ENCODE measurements around the gene SPDYE17. TPM values are rescaled to one million over a fixed set of nuclear protein-coding genes. Genes with fewer than 3 reads are reported as not detected.
"Not testable (repeated sequence)": the region's sequence is repeated elsewhere in the genome, so short reads cannot be mapped to it uniquely, and the experiment has no call there.

Gene SPDYE17
- total RNA-seq = not detected
- polyA plus RNA-seq (ENCODE audit: insufficient read depth in 1 of 8, insufficient read length in 8 of 8, low replicate concordance in 1 of 8) = not detected
- long read RNA-seq, donor 1 = 0 reads
- long read RNA-seq, donor 2 = 0 reads
- long read RNA-seq, donor 3 = 0 reads
- long read RNA-seq, donor 4 = 0 reads
- long read RNA-seq, donor 5 = 0 reads
- long read RNA-seq, donor 6 = 0 reads
- long read RNA-seq, donor 7 = 0 reads
- long read RNA-seq, donor 8 = 0 reads
- long read RNA-seq, donor 9 = 0 reads
- long read RNA-seq, donor 10 = 0 reads
- long read RNA-seq, donor 11 = 0 reads

GRCh38 chr7:77032261-77032660 lies at the start of gene SPDYE17:
Gene SPDYE17 (minus strand): TSS chr7:77032361. CDS start chr7:77030570, 1,791 bp downstream.
- DNase-seq; H3K27ac ChIP-seq (ENCODE audit: low read length); H3K4me1 ChIP-seq (ENCODE audit: control insufficient read depth, insufficient read depth, low read length); H3K27me3 ChIP-seq (ENCODE audit: control insufficient read depth, insufficient read depth, low read length); H3K36me3 ChIP-seq (ENCODE audit: control insufficient read depth, insufficient read depth, low read length); H3K9me3 ChIP-seq (replicated peaks; ENCODE audit: control insufficient read depth, low read depth, low read length); H3K4me3 ChIP-seq (ENCODE audit: low read length): not testable (repeated sequence)
- no CpG with 5 or more reads among the region's 8 CpGs for WGBS (ENCODE audit: insufficient coverage)

- H3K4me3 ChIP-seq (ENCODE audit: low read length); H3K36me3 ChIP-seq (ENCODE audit: control insufficient read depth, insufficient read depth, low read length); H3K9me3 ChIP-seq (replicated peaks; ENCODE audit: control insufficient read depth, low read depth, low read length); H3K27me3 ChIP-seq (ENCODE audit: control insufficient read depth, insufficient read depth, low read length); H3K27ac ChIP-seq (ENCODE audit: low read length); H3K4me1 ChIP-seq (ENCODE audit: control insufficient read depth, insufficient read depth, low read length); DNase-seq: not testable (repeated sequence)
- no CpG with 5 or more reads among the region's 2 CpGs for WGBS (ENCODE audit: insufficient coverage)
These were observed 48.1 kb upstream of the SPDYE17 start for GRCh38 chr7:77080236-77080635.

GRCh38 chr7:77079624-77080023 lies 47.5 kb upstream of the SPDYE17 start:
- no CpG with 5 or more reads among the region's 5 CpGs for WGBS (ENCODE audit: insufficient coverage)
- DNase-seq; H3K27me3 ChIP-seq (ENCODE audit: control insufficient read depth, insufficient read depth, low read length); H3K27ac ChIP-seq (ENCODE audit: low read length); H3K36me3 ChIP-seq (ENCODE audit: control insufficient read depth, insufficient read depth, low read length); H3K4me3 ChIP-seq (ENCODE audit: low read length); H3K9me3 ChIP-seq (replicated peaks; ENCODE audit: control insufficient read depth, low read depth, low read length); H3K4me1 ChIP-seq (ENCODE audit: control insufficient read depth, insufficient read depth, low read length): not testable (repeated sequence)

GRCh38 chr7:77079112-77079511 lies 47.0 kb upstream of the SPDYE17 start:
- H3K9me3 ChIP-seq (replicated peaks; ENCODE audit: control insufficient read depth, low read depth, low read length); H3K4me1 ChIP-seq (ENCODE audit: control insufficient read depth, insufficient read depth, low read length); H3K4me3 ChIP-seq (ENCODE audit: low read length); H3K27ac ChIP-seq (ENCODE audit: low read length); H3K27me3 ChIP-seq (ENCODE audit: control insufficient read depth, insufficient read depth, low read length); H3K36me3 ChIP-seq (ENCODE audit: control insufficient read depth, insufficient read depth, low read length): not testable (repeated sequence)
- DNase-seq = peak; percentile 1

GRCh38 chr7:77077060-77077459 lies 44.9 kb upstream of the SPDYE17 start:
- H3K36me3 ChIP-seq (ENCODE audit: control insufficient read depth, insufficient read depth, low read length); H3K4me1 ChIP-seq (ENCODE audit: control insufficient read depth, insufficient read depth, low read length); H3K4me3 ChIP-seq (ENCODE audit: low read length); DNase-seq; H3K27ac ChIP-seq (ENCODE audit: low read length); H3K9me3 ChIP-seq (replicated peaks; ENCODE audit: control insufficient read depth, low read depth, low read length); H3K27me3 ChIP-seq (ENCODE audit: control insufficient read depth, insufficient read depth, low read length): not testable (repeated sequence)
- no CpG with 5 or more reads among the region's 5 CpGs for WGBS (ENCODE audit: insufficient coverage)

- not testable (repeated sequence) for H3K4me1 ChIP-seq (ENCODE audit: control insufficient read depth, insufficient read depth, low read length); H3K27me3 ChIP-seq (ENCODE audit: control insufficient read depth, insufficient read depth, low read length); H3K27ac ChIP-seq (ENCODE audit: low read length); H3K36me3 ChIP-seq (ENCODE audit: control insufficient read depth, insufficient read depth, low read length); DNase-seq; H3K9me3 ChIP-seq (replicated peaks; ENCODE audit: control insufficient read depth, low read depth, low read length); H3K4me3 ChIP-seq (ENCODE audit: low read length)
- WGBS (ENCODE audit: insufficient coverage) = no CpG with 5 or more reads among the region's 6 CpGs
These were observed 42.7 kb upstream of the SPDYE17 start for GRCh38 chr7:77074786-77075396.

- not testable (repeated sequence) for H3K36me3 ChIP-seq (ENCODE audit: control insufficient read depth, insufficient read depth, low read length); H3K4me3 ChIP-seq (ENCODE audit: low read length); H3K27ac ChIP-seq (ENCODE audit: low read length); H3K4me1 ChIP-seq (ENCODE audit: control insufficient read depth, insufficient read depth, low read length); DNase-seq; H3K27me3 ChIP-seq (ENCODE audit: control insufficient read depth, insufficient read depth, low read length); H3K9me3 ChIP-seq (replicated peaks; ENCODE audit: control insufficient read depth, low read depth, low read length)
- 83% methylated on average over 2 of the region's 6 CpGs for WGBS (ENCODE audit: insufficient coverage)
These were observed 38.9 kb upstream of the SPDYE17 start for GRCh38 chr7:77071108-77071507.

GRCh38 chr7:77065869-77066268 lies 33.7 kb upstream of the SPDYE17 start:
- H3K9me3 ChIP-seq (replicated peaks; ENCODE audit: control insufficient read depth, low read depth, low read length); H3K27ac ChIP-seq (ENCODE audit: low read length); DNase-seq; H3K4me1 ChIP-seq (ENCODE audit: control insufficient read depth, insufficient read depth, low read length); H3K27me3 ChIP-seq (ENCODE audit: control insufficient read depth, insufficient read depth, low read length); H3K4me3 ChIP-seq (ENCODE audit: low read length); H3K36me3 ChIP-seq (ENCODE audit: control insufficient read depth, insufficient read depth, low read length): not testable (repeated sequence)
- WGBS (ENCODE audit: insufficient coverage) = 92% methylated on average over 4 of the region's 7 CpGs

- not testable (repeated sequence) for H3K27ac ChIP-seq (ENCODE audit: low read length); DNase-seq; H3K9me3 ChIP-seq (replicated peaks; ENCODE audit: control insufficient read depth, low read depth, low read length); H3K27me3 ChIP-seq (ENCODE audit: control insufficient read depth, insufficient read depth, low read length); H3K4me1 ChIP-seq (ENCODE audit: control insufficient read depth, insufficient read depth, low read length); H3K4me3 ChIP-seq (ENCODE audit: low read length); H3K36me3 ChIP-seq (ENCODE audit: control insufficient read depth, insufficient read depth, low read length)
- WGBS (ENCODE audit: insufficient coverage) = no CpG with 5 or more reads among the region's 4 CpGs
These were observed 31.6 kb upstream of the SPDYE17 start for GRCh38 chr7:77063732-77064131.

- no CpG with 5 or more reads among the region's 4 CpGs for WGBS (ENCODE audit: insufficient coverage)
- not testable (repeated sequence) for H3K4me1 ChIP-seq (ENCODE audit: control insufficient read depth, insufficient read depth, low read length); H3K4me3 ChIP-seq (ENCODE audit: low read length); H3K36me3 ChIP-seq (ENCODE audit: control insufficient read depth, insufficient read depth, low read length); DNase-seq; H3K9me3 ChIP-seq (replicated peaks; ENCODE audit: control insufficient read depth, low read depth, low read length); H3K27me3 ChIP-seq (ENCODE audit: control insufficient read depth, insufficient read depth, low read length); H3K27ac ChIP-seq (ENCODE audit: low read length)
These were observed 30.4 kb upstream of the SPDYE17 start, which contains the start of gene SPDYE18 for GRCh38 chr7:77062557-77062956. Gene SPDYE18 (minus strand): TSS chr7:77062558. CDS start chr7:77060512, 2,046 bp downstream.

GRCh38 chr7:77026349-77026748 lies 5.8 kb downstream of the SPDYE17 start:
- not testable (repeated sequence) for H3K36me3 ChIP-seq (ENCODE audit: control insufficient read depth, insufficient read depth, low read length); H3K27me3 ChIP-seq (ENCODE audit: control insufficient read depth, insufficient read depth, low read length); H3K4me1 ChIP-seq (ENCODE audit: control insufficient read depth, insufficient read depth, low read length); H3K27ac ChIP-seq (ENCODE audit: low read length); H3K9me3 ChIP-seq (replicated peaks; ENCODE audit: control insufficient read depth, low read depth, low read length); DNase-seq; H3K4me3 ChIP-seq (ENCODE audit: low read length)
- no CpG with 5 or more reads among the region's 10 CpGs for WGBS (ENCODE audit: insufficient coverage)

Data from muscle of leg (tissue), 16 donors.